ENCODE data around the gene RPRD1B. TPM values are rescaled to one million over a fixed set of nuclear protein-coding genes. Genes with fewer than 3 reads are reported as not detected.

RPRD1B gene
- polyA plus RNA-seq, 1 experiment = 23.7 TPM

GRCh38 chr20:38108438-38108985 lies 75.0 kb downstream of the RPRD1B start:
- Histone ChIP-seq H3K27me3 (ENCODE audit: control insufficient read depth, insufficient read depth, low read length) (no peaks in the 10 kb centered on the region), H3K4me3 (ENCODE audit: low read depth, low read length) (no peak overlapping the region), H3K9me3 (ENCODE audit: control insufficient read depth, insufficient read depth, low read length) (no peaks in the 10 kb centered on the region), H3K27ac (ENCODE audit: low read depth, low read length) (peak overlapping the region; percentile 87)
- TF ChIP-seq, protein P1, sequence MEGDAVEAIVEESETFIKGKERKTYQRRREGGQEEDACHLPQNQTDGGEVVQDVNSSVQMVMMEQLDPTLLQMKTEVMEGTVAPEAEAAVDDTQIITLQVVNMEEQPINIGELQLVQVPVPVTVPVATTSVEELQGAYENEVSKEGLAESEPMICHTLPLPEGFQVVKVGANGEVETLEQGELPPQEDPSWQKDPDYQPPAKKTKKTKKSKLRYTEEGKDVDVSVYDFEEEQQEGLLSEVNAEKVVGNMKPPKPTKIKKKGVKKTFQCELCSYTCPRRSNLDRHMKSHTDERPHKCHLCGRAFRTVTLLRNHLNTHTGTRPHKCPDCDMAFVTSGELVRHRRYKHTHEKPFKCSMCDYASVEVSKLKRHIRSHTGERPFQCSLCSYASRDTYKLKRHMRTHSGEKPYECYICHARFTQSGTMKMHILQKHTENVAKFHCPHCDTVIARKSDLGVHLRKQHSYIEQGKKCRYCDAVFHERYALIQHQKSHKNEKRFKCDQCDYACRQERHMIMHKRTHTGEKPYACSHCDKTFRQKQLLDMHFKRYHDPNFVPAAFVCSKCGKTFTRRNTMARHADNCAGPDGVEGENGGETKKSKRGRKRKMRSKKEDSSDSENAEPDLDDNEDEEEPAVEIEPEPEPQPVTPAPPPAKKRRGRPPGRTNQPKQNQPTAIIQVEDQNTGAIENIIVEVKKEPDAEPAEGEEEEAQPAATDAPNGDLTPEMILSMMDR (IDR thresholded peaks at IDR 0.05; ENCODE audit: low read depth, low read length) = no peak
- ChIA-PET POLR2A (interaction anchor here (0.6 to 2.1 kb wide), 4 partner anchors 14 to 35 kb away, joined by 3 to 6 read pairs (median 6); no protein-coding TSS in a partner anchor), CTCF (no interaction called here)
- no peak for DNase-seq (ENCODE audit: low read depth, low spot score)

GRCh38 chr20:38108986-38109541 lies 75.5 kb downstream of the RPRD1B start:
- POLR2A ChIA-PET = interaction anchor here (0.6 to 2.1 kb wide), 6 partner anchors 9 to 35 kb away, joined by 3 to 6 read pairs (median 5); no protein-coding TSS in a partner anchor

GRCh38 chr20:38109591-38110524 lies 76.3 kb downstream of the RPRD1B start:
- Histone ChIP-seq H3K4me3 (ENCODE audit: low read depth, low read length) (no peak overlapping the region), H3K9me3 (ENCODE audit: control insufficient read depth, insufficient read depth, low read length) (no peaks in the 10 kb centered on the region), H3K27me3 (ENCODE audit: control insufficient read depth, insufficient read depth, low read length) (no peaks in the 10 kb centered on the region), H3K27ac (ENCODE audit: low read depth, low read length) (peak overlapping the region; percentile 63)
- no peak for DNase-seq (ENCODE audit: low read depth, low spot score)
- POLR2A ChIA-PET = interaction anchor here (0.5 to 2.1 kb wide), 6 partner anchors 8 to 36 kb away, joined by 3 to 7 read pairs (median 6); no protein-coding TSS in a partner anchor
- CTCF ChIA-PET = interaction anchor here (0.7 to 1.7 kb wide), 3 partner anchors 17 to 52 kb away, joined by 3 to 7 read pairs (median 3); no protein-coding TSS in a partner anchor
- TF ChIP-seq, protein P1 (IDR thresholded peaks at IDR 0.05; ENCODE audit: low read depth, low read length) = no peak

More at GRCh38 chr20:38108986-38109541, 75.5 kb downstream of the RPRD1B start:
- Histone ChIP-seq H3K27me3 (ENCODE audit: control insufficient read depth, insufficient read depth, low read length) (no peaks in the 10 kb centered on the region), H3K4me3 (ENCODE audit: low read depth, low read length) (no peak overlapping the region), H3K9me3 (ENCODE audit: control insufficient read depth, insufficient read depth, low read length) (no peaks in the 10 kb centered on the region), H3K27ac (ENCODE audit: low read depth, low read length) (peak overlapping the region; percentile 87)
- DNase-seq (ENCODE audit: low read depth, low spot score) = peak; percentile 62
- TF ChIP-seq, protein P1 (IDR thresholded peaks at IDR 0.05; ENCODE audit: low read depth, low read length) = no peak
- CTCF ChIA-PET = interaction anchor here (0.7 kb wide), 1 partner anchor 51 kb away, joined by 3 read pairs; no protein-coding TSS in a partner anchor

- ChIA-PET CTCF (interaction anchor here (1.3 to 1.7 kb wide), 2 partner anchors 18 to 53 kb away, joined by 3 to 7 read pairs; no protein-coding TSS in a partner anchor), POLR2A (interaction anchor here (0.5 to 2.1 kb wide), 2 partner anchors 17 to 26 kb away, joined by 6 to 7 read pairs; no protein-coding TSS in a partner anchor)
- no peak overlapping the region for H3K4me3 ChIP-seq (ENCODE audit: low read depth, low read length)
- no peaks in the 10 kb centered on the region for H3K27me3 ChIP-seq (ENCODE audit: control insufficient read depth, insufficient read depth, low read length)
- DNase-seq (ENCODE audit: low read depth, low spot score) = no peak
- TF ChIP-seq, protein P1 (IDR thresholded peaks at IDR 0.05; ENCODE audit: low read depth, low read length) = no peak
- H3K9me3 ChIP-seq (ENCODE audit: control insufficient read depth, insufficient read depth, low read length) = no peaks in the 10 kb centered on the region
- H3K27ac ChIP-seq (ENCODE audit: low read depth, low read length) = no peak overlapping the region
Observed at GRCh38 chr20:38110525-38111178, 77.1 kb downstream of the RPRD1B start.
